COLO668 (cell line): ENCODE data around the gene CEND1.
A peak's percentile ranks its signal among the peaks of the same experiment; 100 is the strongest.

Experiments used
- DNase-seq: peaks from one replicate; lab custom pipeline; 2025; ENCODE audit not compliant: unreplicated experiment; lab: John Stamatoyannopoulos, UW

CEND1 gene

DNA sequence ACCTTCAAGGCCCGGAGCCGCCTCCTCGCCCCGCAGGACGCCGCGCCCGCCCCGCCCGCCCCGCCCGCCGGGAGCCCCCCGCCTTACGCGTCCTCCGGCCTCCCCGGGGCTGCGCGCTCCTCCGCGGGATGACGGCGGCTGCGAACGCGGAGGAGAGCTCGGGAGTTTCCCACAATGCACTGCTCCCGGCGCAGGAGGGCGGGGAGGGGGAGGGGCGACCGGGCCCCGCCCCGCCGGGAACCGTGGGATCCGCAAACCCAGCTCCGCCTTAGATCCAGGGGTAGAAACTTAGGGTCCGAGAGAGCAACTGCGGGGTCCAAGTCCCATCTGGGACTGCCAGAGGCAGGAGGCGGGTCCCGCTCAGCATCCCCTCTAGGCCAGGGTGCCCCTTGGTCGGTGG, at the start of gene CEND1:
Gene CEND1 (minus strand): TSS at position 148 of the 400 bp plus-strand sequence. CDS start 1,514 bp downstream, outside the sequence.
- DNase-seq: peak; percentile 37

GRCh38 chr11:839280-839623, 49.4 kb upstream of the CEND1 start:
- DNase-seq: no peak

DNA sequence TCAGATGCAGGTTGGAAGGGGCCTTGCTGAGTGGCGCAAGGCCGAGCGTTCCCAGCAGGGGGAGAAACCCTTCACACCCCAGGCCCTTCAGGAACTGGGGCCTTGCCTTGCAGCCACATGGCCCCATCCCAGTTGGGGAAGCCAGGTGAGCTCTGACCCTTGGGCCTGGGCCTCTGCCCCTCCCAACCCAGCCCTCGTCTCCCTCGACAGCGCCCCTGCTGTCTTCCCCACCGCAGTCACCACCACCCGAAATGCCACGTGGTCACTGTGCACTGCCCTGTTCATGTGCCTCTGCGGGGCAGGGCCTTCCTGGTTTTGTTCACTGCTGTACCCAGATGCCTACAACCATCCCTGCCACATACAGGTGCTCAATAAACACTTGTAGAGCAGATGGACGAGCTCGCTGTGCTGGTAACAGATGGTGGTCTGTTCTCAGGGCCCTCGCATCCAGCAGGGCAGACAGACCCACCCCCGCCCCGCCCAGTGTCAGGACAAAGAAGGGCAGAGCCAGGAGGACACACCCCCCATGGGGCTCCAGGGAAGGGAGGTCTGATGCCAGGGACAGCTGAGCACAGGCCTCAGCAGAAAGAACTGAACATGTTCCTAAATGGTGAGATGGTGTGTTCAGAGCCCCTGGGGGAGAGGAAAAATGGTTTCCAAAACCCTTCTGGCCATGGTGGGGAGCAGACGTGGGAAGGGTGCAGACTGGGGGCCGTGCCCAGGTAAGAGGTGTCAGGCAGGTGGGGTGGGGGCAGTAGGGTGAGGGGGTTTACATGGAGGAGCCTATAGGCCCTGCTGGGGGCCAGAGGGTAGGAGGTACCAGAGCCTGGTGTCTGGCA, 48.8 kb upstream of the CEND1 start:
- DNase-seq: no peak

- no peak for DNase-seq
Observed at GRCh38 chr11:837990-838307, 48.1 kb upstream of the CEND1 start.

DNA sequence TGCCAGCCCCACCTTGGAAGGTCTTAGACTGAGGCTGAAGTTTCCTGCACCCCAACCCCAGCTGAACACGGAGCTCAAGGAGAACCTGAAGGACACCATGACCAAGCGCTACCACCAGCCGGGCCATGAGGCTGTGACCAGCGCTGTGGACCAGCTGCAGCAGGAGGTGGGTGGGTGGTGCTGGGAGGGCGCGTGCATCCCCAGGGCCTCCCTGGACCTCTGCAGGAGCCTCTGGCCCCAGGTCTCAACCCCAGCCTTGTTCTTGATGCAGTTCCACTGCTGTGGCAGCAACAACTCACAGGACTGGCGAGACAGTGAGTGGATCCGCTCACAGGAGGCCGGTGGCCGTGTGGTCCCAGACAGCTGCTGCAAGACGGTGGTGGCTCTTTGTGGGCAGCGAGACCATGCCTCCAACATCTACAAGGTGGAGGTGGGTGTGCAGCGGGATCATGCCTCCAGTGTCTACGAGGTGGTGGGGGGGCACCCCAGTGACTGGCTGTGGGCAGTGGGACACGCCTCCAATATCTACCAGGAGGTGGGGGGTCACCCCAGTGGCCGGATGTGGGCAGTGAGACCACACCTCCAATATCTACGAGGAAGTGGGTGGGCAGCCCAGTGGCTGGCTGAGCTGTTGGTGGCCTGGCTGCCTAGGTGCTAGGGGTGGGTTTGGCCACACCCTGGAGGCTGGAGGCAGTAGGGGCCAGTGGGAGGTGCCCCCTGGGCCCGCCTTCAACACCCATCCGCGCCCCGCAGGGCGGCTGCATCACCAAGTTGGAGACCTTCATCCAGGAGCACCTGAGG, 47.5 kb upstream of the CEND1 start:
- no peak for DNase-seq

- DNase-seq: no peak
Observed at GRCh38 chr11:836700-837099, 46.8 kb upstream of the CEND1 start.

- DNase-seq: no peak
Observed at GRCh38 chr11:836274-836673, 46.4 kb upstream of the CEND1 start.

DNA sequence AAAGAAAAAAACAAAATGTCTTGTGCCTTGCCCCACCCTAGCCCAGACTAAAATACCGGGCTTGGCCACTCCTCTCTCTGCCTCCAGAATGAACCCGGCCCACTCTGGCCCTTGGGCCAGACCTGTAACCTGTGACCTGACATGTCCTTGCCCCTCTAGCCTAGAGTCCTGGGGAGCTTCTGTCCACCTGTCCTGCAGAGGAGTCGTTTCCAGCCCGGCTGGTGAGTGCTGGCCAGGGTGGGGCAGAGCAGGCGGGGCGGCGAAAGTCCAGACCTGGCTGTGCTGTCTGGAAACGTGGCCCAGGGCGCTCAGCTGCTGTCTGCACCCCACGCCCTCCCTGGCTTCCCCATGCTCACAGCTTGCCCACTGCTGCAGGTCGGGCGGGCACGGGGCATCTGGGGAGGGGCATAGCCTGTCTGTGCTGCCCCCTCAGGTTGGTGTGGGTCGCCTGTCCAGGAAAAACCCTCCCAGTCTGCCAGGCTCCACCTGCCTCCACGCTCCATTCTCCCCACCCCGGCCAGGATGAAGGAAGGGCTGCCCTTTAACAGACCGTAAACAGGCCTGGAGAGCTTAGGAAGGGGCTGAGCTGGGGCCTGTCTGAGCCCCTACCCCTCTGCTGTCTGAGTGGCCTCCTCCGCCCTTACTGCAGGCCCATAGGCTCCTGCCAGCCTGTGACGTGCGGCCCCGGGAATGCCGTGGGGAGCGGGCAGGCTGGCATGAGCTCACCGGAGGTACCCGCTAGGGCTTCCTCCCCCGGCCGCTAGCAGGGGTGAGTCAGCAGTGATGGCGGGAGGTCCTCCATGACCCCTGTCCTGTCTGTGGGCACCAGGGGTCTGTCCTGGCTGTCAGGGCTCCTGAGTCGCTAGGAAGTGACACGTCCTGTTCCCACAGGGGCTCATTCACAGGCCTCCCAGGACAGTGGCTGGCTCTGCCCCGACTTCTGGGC, 44.8 kb upstream of the CEND1 start:
- DNase-seq: peak; percentile 59

DNA sequence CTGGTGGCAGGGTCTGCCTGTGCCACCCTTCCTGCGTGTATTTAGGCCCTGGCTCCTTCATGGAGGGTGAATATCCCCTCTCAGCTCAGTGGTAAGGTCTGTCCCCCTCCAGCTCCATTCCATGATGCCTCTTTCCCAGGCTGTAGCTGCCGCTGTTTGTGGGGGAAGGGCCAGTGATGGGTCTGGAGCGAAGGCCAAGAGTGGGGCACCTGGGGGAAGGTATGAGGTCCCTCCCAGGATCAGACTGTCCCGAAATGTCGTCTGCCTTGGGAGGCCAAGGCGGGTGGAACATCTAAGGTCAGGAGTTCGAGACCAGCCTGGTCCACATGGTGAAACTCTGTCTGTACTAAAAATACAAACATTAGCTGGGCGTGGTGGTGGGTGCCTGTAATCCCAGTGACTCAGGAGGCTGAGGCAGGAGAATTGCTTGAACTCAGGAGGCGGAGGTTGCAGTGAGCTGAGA, 44.0 kb upstream of the CEND1 start:
- no peak for DNase-seq

DNA sequence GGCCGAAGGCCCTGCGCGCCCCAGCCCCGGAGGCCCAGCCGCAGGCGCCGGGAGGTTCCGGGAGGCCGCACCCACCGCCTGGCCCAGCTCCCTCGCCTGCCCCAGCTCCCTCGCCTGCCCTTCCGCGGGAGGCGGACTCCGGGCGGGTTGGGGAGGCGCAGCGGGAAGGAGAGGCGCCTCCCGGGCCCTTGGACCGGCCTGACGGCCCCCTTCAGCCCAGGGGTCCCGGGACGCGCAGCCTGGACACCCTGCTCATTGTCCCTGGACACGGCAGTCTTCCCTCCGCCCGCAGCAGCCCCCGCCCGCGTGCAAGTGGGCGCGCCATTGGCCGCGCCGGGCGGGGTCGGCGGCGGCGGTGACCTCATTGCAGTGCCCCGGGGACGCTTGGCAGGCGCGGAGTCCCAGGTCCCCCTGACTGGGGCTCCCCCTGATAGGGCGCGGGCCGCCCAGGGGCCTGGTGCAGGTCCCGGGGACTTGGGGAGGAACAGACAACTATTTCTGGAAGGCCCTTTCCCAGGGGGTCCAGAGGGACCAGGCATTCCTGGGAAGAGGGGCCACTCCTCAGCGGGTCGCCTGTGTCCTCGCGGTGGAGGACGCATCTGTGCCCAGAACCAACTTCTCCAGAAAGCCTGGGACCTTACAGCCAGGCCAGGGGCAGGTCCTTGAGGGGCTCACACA, 43.4 kb upstream of the CEND1 start:
- peak; percentile 53 for DNase-seq

DNA sequence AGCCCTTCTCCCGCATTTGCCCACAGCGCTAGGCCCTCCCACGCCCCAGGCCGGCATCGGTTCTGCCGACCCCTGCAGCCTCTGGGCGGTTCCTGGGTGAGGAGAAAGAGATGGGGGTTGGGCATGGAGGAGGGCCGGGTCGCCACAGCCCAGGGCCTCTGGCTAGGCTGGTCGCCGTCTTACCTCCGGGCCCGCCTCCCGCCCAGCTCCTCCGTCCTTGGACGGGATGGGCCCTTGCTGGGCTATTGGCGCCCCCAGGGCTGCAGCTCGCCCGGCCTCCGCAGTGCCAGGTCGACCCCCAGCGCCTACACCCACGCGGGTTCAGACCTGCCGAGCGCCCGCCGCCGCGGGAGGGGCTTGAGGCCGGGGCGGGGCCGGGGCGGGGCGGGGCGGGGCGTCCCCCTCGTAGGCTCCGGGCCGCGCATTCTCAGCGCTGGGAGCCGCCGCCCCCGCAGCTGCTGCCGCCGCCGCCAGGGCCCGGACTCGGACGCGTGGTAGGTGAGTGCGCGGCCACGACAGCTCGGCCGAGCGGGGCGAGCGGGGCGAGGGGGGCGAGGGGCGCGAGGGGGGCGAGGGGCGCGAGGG, 42.7 kb upstream of the CEND1 start, which contains the start of gene CD151:
Gene CD151 (plus strand): TSS at position 424 of the 585 bp plus-strand sequence. CDS start 3,118 bp downstream, outside the sequence.
- peak; percentile 53 for DNase-seq

- DNase-seq: no peak
Observed at GRCh38 chr11:831961-832528, 42.2 kb upstream of the CEND1 start.

- peak; percentile 3 for DNase-seq
Observed at GRCh38 chr11:831118-831864, 41.4 kb upstream of the CEND1 start.

GRCh38 chr11:830295-831117, 40.6 kb upstream of the CEND1 start:
- DNase-seq: no peak

DNA sequence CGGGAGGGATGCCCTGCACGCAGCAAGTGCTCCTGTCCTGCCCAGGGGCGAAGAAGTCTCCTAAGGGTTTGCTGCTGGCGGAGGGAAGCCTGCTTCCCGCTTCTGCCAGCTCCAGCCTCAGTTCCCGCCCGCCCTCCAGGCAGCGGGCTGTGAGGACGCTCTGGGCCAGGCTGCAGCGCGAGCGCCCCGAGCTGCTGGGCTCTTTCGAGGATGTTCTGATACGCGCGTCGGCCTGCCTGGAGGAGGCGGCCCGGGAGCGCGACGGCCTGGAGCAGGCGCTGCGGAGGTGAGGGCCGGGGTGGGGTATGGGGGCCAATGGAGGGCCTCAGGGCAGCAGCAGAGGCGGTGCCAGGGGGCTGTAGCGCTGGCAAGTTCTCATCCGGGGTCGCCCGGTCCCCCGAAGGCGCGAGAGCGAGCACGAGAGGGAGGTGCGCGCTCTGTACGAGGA, 40.0 kb upstream of the CEND1 start:
- DNase-seq: no peak

- no peak for DNase-seq
Observed at GRCh38 chr11:829176-829846, 39.4 kb upstream of the CEND1 start.

DNA sequence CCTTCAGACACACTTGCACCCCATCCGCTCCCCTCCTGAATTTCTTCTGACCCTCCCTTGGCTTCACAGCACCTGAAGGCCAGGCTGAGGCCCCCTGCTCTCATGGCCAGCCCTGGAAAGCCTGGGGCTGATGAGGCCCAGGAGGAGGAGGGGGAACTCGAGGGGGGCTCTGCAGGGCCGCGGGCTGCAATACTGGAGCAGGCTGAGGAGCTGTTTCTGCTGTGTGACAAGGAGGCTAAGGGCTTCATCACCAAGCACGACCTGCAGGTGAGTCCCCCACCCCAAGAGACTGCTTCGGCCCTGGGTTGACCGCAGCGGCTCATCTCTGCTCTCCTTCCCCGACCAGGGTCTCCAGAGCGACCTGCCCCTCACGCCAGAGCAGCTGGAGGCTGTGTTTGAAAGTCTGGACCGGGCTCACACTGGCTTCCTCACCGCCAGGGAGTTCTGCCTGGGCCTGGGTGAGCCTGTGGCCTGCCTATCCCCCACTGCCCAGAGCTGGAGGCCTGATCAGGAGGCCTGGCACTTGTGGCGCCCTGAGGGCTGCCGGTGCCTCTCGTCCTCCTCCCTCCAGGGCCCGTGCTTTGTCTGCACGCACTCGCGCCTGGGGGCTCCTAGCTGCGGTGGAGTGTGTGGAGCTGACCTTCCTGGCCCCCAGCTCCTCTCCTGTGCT, 38.8 kb upstream of the CEND1 start:
- DNase-seq: no peak
